Head of caudate nucleus (tissue), 42 donors: ENCODE results near the gene MYH3.

Experiments
- DNase-seq, 42 donors: peaks; one replicate each; pipeline versions ENCODE4 v3.0.0 to v3.0.0-alpha.2; 2020 to 2021; ENCODE audit warnings: mixed read lengths in 7 of 42
- intact Hi-C: fragments of 100-400 bp; cut with DNase I; formaldehyde crosslinking; loops from one replicate; pipeline ENCODE4 v1.15.0; 2022

The MYH3 gene

DNA sequence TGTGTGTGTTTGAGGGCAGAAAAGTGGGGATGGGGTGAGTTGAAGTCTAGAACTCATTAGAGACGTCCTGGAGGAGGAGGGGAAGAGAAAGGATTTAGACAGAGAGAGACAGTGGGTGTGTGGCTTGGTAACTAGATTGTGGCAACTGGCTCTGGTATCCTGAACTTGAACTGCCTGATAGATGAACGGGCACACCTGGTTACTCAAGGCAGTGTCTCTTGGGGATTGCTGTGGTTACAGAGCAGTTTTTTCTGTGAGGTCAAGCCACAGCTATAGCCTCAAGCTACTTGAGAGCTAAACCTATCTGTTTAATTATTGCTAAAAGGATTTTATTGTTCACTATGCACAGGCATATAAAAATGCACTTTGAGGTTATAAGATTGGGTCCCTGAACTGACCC, 77.8 kb downstream of the MYH3 start:
- DNase-seq = no peak
- intact Hi-C loops = no loop called here
